Breast epithelium (tissue), 3 donors: ENCODE results near the gene PDGFD.

Experiments used
- POLR2A ChIP-seq: fragments of 450-650 bp; IDR thresholded peaks from one replicate; pipeline ENCODE4 v1.6.1; 2016; ENCODE audit warnings: antibody characterized with exemption, mild to moderate bottlenecking, moderate library complexity
- POLR2AphosphoS5 ChIP-seq, 3 donors: sonication (generic); formaldehyde crosslinking; IDR thresholded peaks; one replicate each; pipeline ENCODE4 v1.6.1; 2017; ENCODE audit warnings: antibody characterized with exemption in 3 of 3
- TF ChIP-seq, protein P1 (sequence below), 3 donors: fragments of 450-650 bp; IDR thresholded peaks; one replicate each; pipeline ENCODE4 v1.5.1; 2016 to 2017; ENCODE audit warnings: antibody characterized with exemption in 3 of 3, mild to moderate bottlenecking in 3 of 3, moderate library complexity in 3 of 3

DNA sequence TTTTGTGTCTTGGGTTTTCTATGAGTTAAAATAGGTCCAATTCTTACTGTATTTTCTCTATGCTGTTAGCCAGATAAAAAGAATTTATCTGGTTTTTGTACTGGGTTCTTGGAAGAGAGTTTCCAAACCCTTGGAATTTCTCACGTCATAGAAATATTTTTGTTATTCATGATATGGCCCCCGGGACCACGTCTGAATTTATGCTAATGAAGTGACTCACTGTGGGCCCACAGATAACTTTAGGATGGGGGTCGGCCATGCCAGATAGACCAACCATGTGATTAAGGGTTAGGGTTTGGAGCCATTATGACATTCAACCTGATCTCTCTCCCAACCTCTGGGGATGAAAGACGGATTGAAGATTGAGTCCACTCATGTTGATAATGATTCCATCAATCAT, 163.1 kb downstream of the PDGFD start:
- no peak for TF ChIP-seq POLR2A
- TF ChIP-seq, protein P1, sequence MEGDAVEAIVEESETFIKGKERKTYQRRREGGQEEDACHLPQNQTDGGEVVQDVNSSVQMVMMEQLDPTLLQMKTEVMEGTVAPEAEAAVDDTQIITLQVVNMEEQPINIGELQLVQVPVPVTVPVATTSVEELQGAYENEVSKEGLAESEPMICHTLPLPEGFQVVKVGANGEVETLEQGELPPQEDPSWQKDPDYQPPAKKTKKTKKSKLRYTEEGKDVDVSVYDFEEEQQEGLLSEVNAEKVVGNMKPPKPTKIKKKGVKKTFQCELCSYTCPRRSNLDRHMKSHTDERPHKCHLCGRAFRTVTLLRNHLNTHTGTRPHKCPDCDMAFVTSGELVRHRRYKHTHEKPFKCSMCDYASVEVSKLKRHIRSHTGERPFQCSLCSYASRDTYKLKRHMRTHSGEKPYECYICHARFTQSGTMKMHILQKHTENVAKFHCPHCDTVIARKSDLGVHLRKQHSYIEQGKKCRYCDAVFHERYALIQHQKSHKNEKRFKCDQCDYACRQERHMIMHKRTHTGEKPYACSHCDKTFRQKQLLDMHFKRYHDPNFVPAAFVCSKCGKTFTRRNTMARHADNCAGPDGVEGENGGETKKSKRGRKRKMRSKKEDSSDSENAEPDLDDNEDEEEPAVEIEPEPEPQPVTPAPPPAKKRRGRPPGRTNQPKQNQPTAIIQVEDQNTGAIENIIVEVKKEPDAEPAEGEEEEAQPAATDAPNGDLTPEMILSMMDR (IDR thresholded peaks at IDR 0.05) = no peak
- no peak for TF ChIP-seq POLR2AphosphoS5 (IDR thresholded peaks at IDR 0.05)
